ENCODE results near the gene ULK4.

DNA sequence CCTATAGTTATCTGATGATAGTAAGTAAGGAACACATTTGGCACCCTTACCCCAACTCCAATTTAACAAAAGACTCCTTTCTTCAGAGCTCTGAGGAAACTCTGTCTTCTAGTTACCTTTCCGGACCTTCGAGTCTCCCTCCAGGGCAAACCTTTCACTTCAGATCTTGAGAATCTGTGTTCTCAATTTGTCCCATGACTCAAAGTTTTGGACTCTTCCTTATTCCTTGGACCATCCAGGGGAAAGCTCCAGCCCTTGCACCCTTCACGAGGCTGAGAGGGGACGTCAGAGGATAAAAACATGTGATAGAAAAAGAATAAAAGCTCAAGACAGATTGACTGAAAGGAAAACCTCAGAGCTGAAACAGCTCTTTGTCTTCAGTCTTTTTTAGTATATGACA lies 685.7 kb downstream of the ULK4 start:
- TF ChIP-seq CTCF (IDR thresholded peaks at IDR 0.05): no peak
- no peak for TF ChIP-seq POLR2A (IDR thresholded peaks at IDR 0.05)
